Keratinocyte (primary cell): ENCODE measurements around the gene P2RY11. TPM values are rescaled to one million over a fixed set of nuclear protein-coding genes. Genes with fewer than 3 reads are reported as not detected.

Experiments used
- DNase-seq: peaks from one replicate; pipeline ENCODE4 v3.0.0-alpha.2; 2011; ENCODE audit warnings: low read depth, missing footprints, low spot score
- FAIRE-seq: peaks from 2 replicates; lab custom pipeline; 2011; peaks lifted over from hg19 to GRCh38; lab: Jason Lieb, UNC
- H2AFZ ChIP-seq: 2 replicates; pipeline ENCODE4 v1.6.0; 2012; ENCODE audit warnings: low read length, control low read depth, inconsistent platforms; ENCODE audit not compliant: control insufficient read depth
- H3K27ac ChIP-seq: 2 replicates; pipeline ENCODE4 v1.5.1; 2011; ENCODE audit warnings: low read length; ENCODE audit not compliant: control insufficient read depth, insufficient read depth
- H3K27me3 ChIP-seq: 3 replicates; pipeline ENCODE4 v1.6.0; 2011; ENCODE audit warnings: low read length; ENCODE audit not compliant: control insufficient read depth, insufficient read depth; ENCODE audit errors: extremely low read depth
- H3K36me3 ChIP-seq, 2 experiments: 2 replicates in 1 of 2; 3 replicates in 1 of 2; pipeline ENCODE4 v1.5.1; 2011; ENCODE audit warnings: low read length in 2 of 2, mild to moderate bottlenecking in 1 of 2; ENCODE audit not compliant: control insufficient read depth in 2 of 2, insufficient read depth in 2 of 2; ENCODE audit errors: extremely low read depth in 1 of 2
- H3K4me1 ChIP-seq: 3 replicates; pipeline ENCODE4 v1.5.1; 2011; ENCODE audit warnings: low read length; ENCODE audit not compliant: control insufficient read depth, insufficient read depth; ENCODE audit errors: extremely low read depth
- H3K4me2 ChIP-seq: 3 replicates; pipeline ENCODE4 v1.6.0; 2011; ENCODE audit warnings: low read depth, low read length; ENCODE audit not compliant: control insufficient read depth, insufficient read depth; ENCODE audit errors: extremely low read depth
- H3K4me3 ChIP-seq, 3 experiments: fragments of 200-600 bp in 1 of 3; sonication (generic) in 1 of 3; 2 replicates in 2 of 3; 3 replicates in 1 of 3; pipeline ENCODE4 v1.5.1; 2011 to 2016; ENCODE audit warnings: low read length in 3 of 3, mild to moderate bottlenecking in 3 of 3, control low read depth in 2 of 3, inconsistent platforms in 1 of 3, low read depth in 1 of 3, mixed read lengths in 1 of 3, mixed run types in 1 of 3, moderate library complexity in 1 of 3; ENCODE audit not compliant: control insufficient read depth in 2 of 3, insufficient read depth in 2 of 3; ENCODE audit errors: extremely low read depth in 1 of 3
- H3K79me2 ChIP-seq: 2 replicates; pipeline ENCODE4 v1.6.0; 2012; ENCODE audit warnings: low read length; ENCODE audit not compliant: control insufficient read depth, insufficient read depth
- H3K9ac ChIP-seq: 3 replicates; pipeline ENCODE4 v1.6.0; 2011; ENCODE audit warnings: low read length; ENCODE audit not compliant: control insufficient read depth, insufficient read depth; ENCODE audit errors: extremely low read depth
- H3K9me1 ChIP-seq: 3 replicates; pipeline ENCODE4 v1.6.0; 2011; ENCODE audit warnings: low read length; ENCODE audit not compliant: control insufficient read depth, insufficient read depth; ENCODE audit errors: extremely low read depth
- H3K9me3 ChIP-seq: 2 replicates; pipeline ENCODE4 v1.5.1; 2012; ENCODE audit warnings: low read depth, low read length; ENCODE audit not compliant: control insufficient read depth
- H4K20me1 ChIP-seq: 3 replicates; pipeline ENCODE4 v1.6.0; 2011; ENCODE audit warnings: low read length; ENCODE audit not compliant: control insufficient read depth, insufficient read depth; ENCODE audit errors: extremely low read depth
- CTCF ChIP-seq, 3 experiments: IDR thresholded peaks in 1 of 3; conservative IDR thresholded peaks in 1 of 3; optimal IDR thresholded peaks in 1 of 3; 2 replicates in 2 of 3; 3 replicates in 1 of 3; pipeline versions ENCODE3 to v1.5.1; 2011; ENCODE audit warnings: low read length in 3 of 3, mild to moderate bottlenecking in 3 of 3, moderate library complexity in 2 of 3, control low read depth in 1 of 3, inconsistent platforms in 1 of 3; ENCODE audit not compliant: insufficient read depth in 2 of 3; ENCODE audit errors: extremely low read depth in 1 of 3
- EZH2 ChIP-seq: IDR thresholded peaks from one replicate; pipeline ENCODE4 v1.6.1; 2012; ENCODE audit warnings: inconsistent platforms, mild to moderate bottlenecking, low read length, moderate library complexity
- dilution Hi-C: fragments of 300-500 bp; cut with MboI; formaldehyde crosslinking; loops from one replicate; pipeline ENCODE4 v1.7.0; 2020; ENCODE audit warnings: low sequenced_read_pairs; ENCODE audit not compliant: extremely low pct_ligation_motif_present
- polyA plus RNA-seq, 5 experiments: library from polyadenylated mRNA; depleted of rRNA in 3 of 5; stranded (reverse) in 3 of 5; stranded (forward) in 1 of 5; unstranded in 1 of 5; fragments of >200 nt; gene quantifications; 1 replicate in 1 of 5; 2 replicates in 3 of 5; 3 replicates in 1 of 5; pipeline versions ENCODE4 v1.2.1 to v1.2.3, GENCODE V29; 2011 to 2012; ENCODE audit warnings: missing spikeins in 2 of 5, low read depth in 1 of 5, low replicate concordance in 1 of 5

P2RY11 gene
- polyA plus RNA-seq, 1 donor (not counting 4 experiments of a cell fraction or from before 2014, with no cell fraction given) = 3.2 TPM

- Histone ChIP-seq H3K4me3 (no peak overlapping the region), H3K4me2 (no peak overlapping the region), H3K27me3 (no peaks in the 10 kb centered on the region), H2AFZ (no peak overlapping the region), H3K4me1 (no peaks in the 10 kb centered on the region), H3K9me3 (no peaks in the 10 kb centered on the region), H3K27ac (no peak overlapping the region), H4K20me1 (no peaks in the 10 kb centered on the region), H3K9me1 (no peaks in the 10 kb centered on the region), H3K79me2 (no peaks in the 10 kb centered on the region), H3K36me3 (peaks cover 22% of the 10 kb centered on the region in 2 experiments), H3K9ac (no peak overlapping the region)
- DNase-seq (no peak), FAIRE-seq (no peak)
- TF ChIP-seq CTCF (optimal IDR thresholded peaks at IDR 0.05 in 1 of 3, IDR thresholded peaks at IDR 0.05 in 1 of 3, conservative IDR thresholded peaks at IDR 0.05 in 1 of 3; ENCODE audit: extremely low read depth in 1 of 3, insufficient read depth in 2 of 3, low read length in 3 of 3) (no peak), EZH2 (no peak)
- dilution Hi-C loops = no loop called here
Measured at GRCh38 chr19:10132905-10133304, 21.4 kb downstream of the P2RY11 start.

GRCh38 chr19:10133596-10133995, 22.1 kb downstream of the P2RY11 start:
- TF ChIP-seq CTCF (optimal IDR thresholded peaks at IDR 0.05 in 1 of 3, IDR thresholded peaks at IDR 0.05 in 1 of 3, conservative IDR thresholded peaks at IDR 0.05 in 1 of 3; ENCODE audit: extremely low read depth in 1 of 3, insufficient read depth in 2 of 3, low read length in 3 of 3) = no peak
- TF ChIP-seq EZH2 = no peak
- Histone ChIP-seq H3K79me2 (no peaks in the 10 kb centered on the region), H2AFZ (no peak overlapping the region), H3K9me1 (no peaks in the 10 kb centered on the region), H3K27me3 (no peaks in the 10 kb centered on the region), H4K20me1 (no peaks in the 10 kb centered on the region), H3K27ac (no peak overlapping the region), H3K4me2 (no peak overlapping the region), H3K4me1 (no peaks in the 10 kb centered on the region), H3K9me3 (no peaks in the 10 kb centered on the region), H3K4me3 (no peak overlapping the region), H3K9ac (no peak overlapping the region), H3K36me3 (peaks cover 23 to 24% of the 10 kb centered on the region in 2 experiments)
- FAIRE-seq (no peak), DNase-seq (no peak)
- dilution Hi-C loops = no loop called here
